Measurements from ENCODE around the gene PEBP1.

- TF ChIP-seq, protein P1, sequence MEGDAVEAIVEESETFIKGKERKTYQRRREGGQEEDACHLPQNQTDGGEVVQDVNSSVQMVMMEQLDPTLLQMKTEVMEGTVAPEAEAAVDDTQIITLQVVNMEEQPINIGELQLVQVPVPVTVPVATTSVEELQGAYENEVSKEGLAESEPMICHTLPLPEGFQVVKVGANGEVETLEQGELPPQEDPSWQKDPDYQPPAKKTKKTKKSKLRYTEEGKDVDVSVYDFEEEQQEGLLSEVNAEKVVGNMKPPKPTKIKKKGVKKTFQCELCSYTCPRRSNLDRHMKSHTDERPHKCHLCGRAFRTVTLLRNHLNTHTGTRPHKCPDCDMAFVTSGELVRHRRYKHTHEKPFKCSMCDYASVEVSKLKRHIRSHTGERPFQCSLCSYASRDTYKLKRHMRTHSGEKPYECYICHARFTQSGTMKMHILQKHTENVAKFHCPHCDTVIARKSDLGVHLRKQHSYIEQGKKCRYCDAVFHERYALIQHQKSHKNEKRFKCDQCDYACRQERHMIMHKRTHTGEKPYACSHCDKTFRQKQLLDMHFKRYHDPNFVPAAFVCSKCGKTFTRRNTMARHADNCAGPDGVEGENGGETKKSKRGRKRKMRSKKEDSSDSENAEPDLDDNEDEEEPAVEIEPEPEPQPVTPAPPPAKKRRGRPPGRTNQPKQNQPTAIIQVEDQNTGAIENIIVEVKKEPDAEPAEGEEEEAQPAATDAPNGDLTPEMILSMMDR (IDR thresholded peaks at IDR 0.05), result no peak
- no peak for TF ChIP-seq POLR2A (IDR thresholded peaks at IDR 0.05)
Measured at GRCh38 chr12:118148287-118148686, 12.4 kb downstream of the PEBP1 start.
